ENCODE measurements around the gene TRMT1.
"Not testable (repeated sequence)": the region's sequence is repeated elsewhere in the genome, so short reads cannot be mapped to it uniquely, and the experiment has no call there.

TRMT1 gene

GRCh38 chr19:13116282-13117175 lies at the start of gene TRMT1:
TRMT1 (minus strand) TSS chr19:13116740; CDS start chr19:13116399, 341 bp downstream.
- ChIA-PET CTCF (interaction anchor here (0.7 to 4.8 kb wide), 3 partner anchors 12 to 139 kb away, joined by 3 to 25 read pairs (median 5); no protein-coding TSS in a partner anchor), POLR2A (interaction anchor here (0.5 to 1.6 kb wide), 2 partner anchors 36 to 139 kb away, joined by 3 to 10 read pairs; no protein-coding TSS in a partner anchor)
- no peak for TF ChIP-seq CTCF (IDR thresholded peaks at IDR 0.05; ENCODE audit: control extremely low read depth, extremely low read depth, low read depth, missing control alignments)
- DNase-seq (ENCODE audit: extremely low spot score): peak; percentile 93

GRCh38 chr19:13166151-13166550 lies 49.6 kb upstream of the TRMT1 start:
- CTCF ChIA-PET: interaction anchor here (1.0 to 1.4 kb wide), 2 partner anchors 11 to 29 kb away, joined by 3 to 4 read pairs; no protein-coding TSS in a partner anchor
- DNase-seq (ENCODE audit: extremely low spot score): not testable (repeated sequence)
- POLR2A ChIA-PET: interaction anchor here (2.1 kb wide), 1 partner anchor 14 kb away, joined by 15 read pairs; no protein-coding TSS in a partner anchor

GRCh38 chr19:13165162-13165997 lies 48.8 kb upstream of the TRMT1 start:
- DNase-seq (ENCODE audit: extremely low spot score): no peak
- POLR2A ChIA-PET: interaction anchor here (0.6 kb wide), 1 partner anchor 498 kb away, joined by 6 read pairs; no protein-coding TSS in a partner anchor
- CTCF ChIA-PET: interaction anchor here (1.6 kb wide), 1 partner anchor 11 kb away, joined by 3 read pairs; no protein-coding TSS in a partner anchor
- no peak for TF ChIP-seq CTCF (IDR thresholded peaks at IDR 0.05; ENCODE audit: control extremely low read depth, extremely low read depth, low read depth, missing control alignments)

GRCh38 chr19:13164343-13165161 lies 48.0 kb upstream of the TRMT1 start:
- ChIA-PET POLR2A (interaction anchor here (0.6 to 1.3 kb wide), 2 partner anchors 12 to 499 kb away, joined by 6 to 7 read pairs; no protein-coding TSS in a partner anchor), CTCF (interaction anchor here (0.8 to 1.6 kb wide), 2 partner anchors 12 to 18 kb away, joined by 3 read pairs; no protein-coding TSS in a partner anchor)
- DNase-seq (ENCODE audit: extremely low spot score): no peak
- no peak for TF ChIP-seq CTCF (IDR thresholded peaks at IDR 0.05; ENCODE audit: control extremely low read depth, extremely low read depth, low read depth, missing control alignments)

GRCh38 chr19:13163609-13164342 lies 47.2 kb upstream of the TRMT1 start:
- DNase-seq (ENCODE audit: extremely low spot score): peak; percentile 41
- ChIA-PET POLR2A (interaction anchor here (1.3 kb wide), 1 partner anchor 11 kb away, joined by 7 read pairs; no protein-coding TSS in a partner anchor), CTCF (interaction anchor here (0.8 to 1.6 kb wide), 4 partner anchors 12 to 103 kb away, joined by 3 read pairs; no protein-coding TSS in a partner anchor)
- no peak for TF ChIP-seq CTCF (IDR thresholded peaks at IDR 0.05; ENCODE audit: control extremely low read depth, extremely low read depth, low read depth, missing control alignments)
